A549 (cell line): ENCODE measurements around the gene SSPN. TPM values are rescaled to one million over a fixed set of nuclear protein-coding genes. Genes with fewer than 3 reads are reported as not detected.

Experiments
- ATAC-seq, 2 experiments: fragments of 200-7000 bp in 1 of 2; fragments of >200 bp in 1 of 2; cut with Nextera tagmentation in 1 of 2; cut with Tn5 transposase in 1 of 2; 3 replicates each; pipeline versions ENCODE4 v1.8.0 to v1.9.1; 2018 to 2020; ENCODE audit warnings: mild to moderate bottlenecking in 1 of 2, moderate library complexity in 1 of 2
- CTCF ChIA-PET: fragments of 300-600 bp; sonication (Branson Sonifier 250); formaldehyde crosslinking; extraction: SDS; loops from one replicate; lab custom pipeline; 2021; ENCODE audit warnings: antibody characterized with exemption, inconsistent platforms; lab: Yijun Ruan, JAX
- POLR2A ChIA-PET: fragments of 350-600 bp; formaldehyde crosslinking; extraction: SDS; loops from one replicate; lab custom pipeline; 2021; ENCODE audit warnings: antibody characterized with exemption, inconsistent platforms; lab: Yijun Ruan, JAX
- DNase-seq, 2 experiments: peaks; one replicate each; pipeline versions ENCODE4 v3.0.0 to v3.0.0-alpha.2; 2011 to 2016; ENCODE audit warnings: low read depth in 1 of 2, low spot score in 1 of 2
- FAIRE-seq: peaks from 2 replicates; lab custom pipeline; 2011; peaks lifted over from hg19 to GRCh38; lab: Jason Lieb, UNC
- H3K27ac ChIP-seq, 2 experiments: fragments of >200 bp; sonication (Bioruptor Twin); formaldehyde crosslinking; 3 replicates each; pipeline ENCODE4 v1.5.1; 2016 to 2017
- H3K4me1 ChIP-seq: fragments of >200 bp; sonication (Bioruptor Twin); formaldehyde crosslinking; 3 replicates; pipeline ENCODE4 v1.6.1; 2016
- H3K4me2 ChIP-seq: fragments of >200 bp; sonication (Bioruptor Twin); formaldehyde crosslinking; 3 replicates; pipeline ENCODE4 v1.6.1; 2016
- H3K4me3 ChIP-seq: fragments of >200 bp; sonication (Bioruptor Twin); formaldehyde crosslinking; 3 replicates; pipeline ENCODE4 v1.5.1; 2016
- H3K9me3 ChIP-seq: fragments of >200 bp; sonication (Bioruptor Twin); formaldehyde crosslinking; 3 replicates; pipeline ENCODE4 v1.6.1; 2016
- BCL3 ChIP-seq: fragments of >200 bp; sonication (Bioruptor Twin); formaldehyde crosslinking; IDR thresholded peaks from 3 replicates; pipeline ENCODE4 v1.6.1; 2016
- CBX2 ChIP-seq: fragments of 200-600 bp; sonication (generic); IDR thresholded peaks from 2 replicates; pipeline ENCODE4 v1.6.1; 2016; ENCODE audit warnings: low read depth, mild to moderate bottlenecking, borderline replicate concordance
- CBX8 ChIP-seq: fragments of 200-600 bp; sonication (generic); IDR thresholded peaks from 2 replicates; pipeline ENCODE4 v1.6.1; 2016
- CEBPB ChIP-seq, 2 experiments: fragments of >200 bp in 1 of 2; sonication (Bioruptor Twin) in 1 of 2; formaldehyde crosslinking in 1 of 2; IDR thresholded peaks; 2 replicates each; pipeline ENCODE4 v1.6.1; 2012 to 2016
- CHD4 ChIP-seq: fragments of 200-600 bp; sonication (generic); IDR thresholded peaks from 2 replicates; pipeline ENCODE4 v1.6.1; 2016; ENCODE audit warnings: antibody characterized with exemption, mild to moderate bottlenecking, borderline replicate concordance
- CTCF ChIP-seq: fragments of >200 bp; sonication (Bioruptor Twin); formaldehyde crosslinking; IDR thresholded peaks from 3 replicates; pipeline ENCODE4 v1.5.1; 2016
- E2F6 ChIP-seq: IDR thresholded peaks from 2 replicates; pipeline ENCODE4 v1.6.1; 2012; ENCODE audit warnings: low read depth, borderline replicate concordance
- EHF ChIP-seq: fragments of 250-450 bp; sonication (Bioruptor Pico); IDR thresholded peaks from 2 replicates; pipeline ENCODE4 v1.5.0; 2020; ENCODE audit warnings: mild to moderate bottlenecking
- EHMT2 ChIP-seq: fragments of 200-600 bp; sonication (generic); IDR thresholded peaks from 2 replicates; pipeline ENCODE4 v1.6.1; 2016; ENCODE audit warnings: antibody characterized with exemption, low read depth, mild to moderate bottlenecking, moderate library complexity
- FOSB ChIP-seq: fragments of 250-450 bp; sonication (Bioruptor Pico); IDR thresholded peaks from 2 replicates; pipeline ENCODE4 v1.5.0; 2020; ENCODE audit warnings: mild to moderate bottlenecking, moderate library complexity
- GATA3 ChIP-seq: IDR thresholded peaks from 2 replicates; pipeline ENCODE4 v1.6.1; 2012; ENCODE audit warnings: borderline replicate concordance
- HDAC2 ChIP-seq: fragments of 200-600 bp; sonication (generic); IDR thresholded peaks from 2 replicates; pipeline ENCODE4 v1.6.1; 2016
- HOXB5 ChIP-seq: fragments of 250-450 bp; sonication (Bioruptor Pico); IDR thresholded peaks from 2 replicates; pipeline ENCODE4 v1.5.0; 2020; ENCODE audit warnings: mild to moderate bottlenecking, moderate library complexity
- JUN ChIP-seq, 2 experiments: fragments of >200 bp; sonication (Bioruptor Twin); formaldehyde crosslinking; IDR thresholded peaks; 2 replicates in 1 of 2; 3 replicates in 1 of 2; pipeline ENCODE4 v1.6.1; 2016 to 2017
- JUNB ChIP-seq: fragments of >200 bp; sonication (Bioruptor Twin); formaldehyde crosslinking; IDR thresholded peaks from 2 replicates; pipeline ENCODE4 v1.6.1; 2016
- KDM1A ChIP-seq: fragments of 200-600 bp; sonication (generic); IDR thresholded peaks from 2 replicates; pipeline ENCODE4 v1.6.1; 2016; ENCODE audit warnings: low read depth, mild to moderate bottlenecking
- KDM5A ChIP-seq: fragments of 200-600 bp; sonication (generic); IDR thresholded peaks from 2 replicates; pipeline ENCODE4 v1.6.1; 2016; ENCODE audit warnings: antibody characterized with exemption, mild to moderate bottlenecking
- MAFK ChIP-seq: fragments of 450-650 bp; IDR thresholded peaks from 2 replicates; pipeline ENCODE4 v1.6.1; 2014; ENCODE audit not compliant: partially characterized antibody
- MAX ChIP-seq: IDR thresholded peaks from 2 replicates; pipeline ENCODE4 v1.6.1; 2012
- MAZ ChIP-seq: fragments of 150-350 bp; IDR thresholded peaks from 2 replicates; pipeline ENCODE4 v1.6.1; 2014; ENCODE audit warnings: antibody characterized with exemption, low read depth, low read length, borderline replicate concordance
- MYC ChIP-seq: IDR thresholded peaks from 2 replicates; pipeline ENCODE4 v1.6.1; 2012; ENCODE audit warnings: mild to moderate bottlenecking, inconsistent platforms, low read length, improper control_type of control experiment, borderline replicate concordance
- NFE2L2 ChIP-seq: fragments of 150-350 bp; conservative IDR thresholded peaks from 2 replicates; pipeline ENCODE4 v1.6.1; 2014; ENCODE audit warnings: low read length
- PHF8 ChIP-seq: fragments of 200-600 bp; sonication (generic); IDR thresholded peaks from 2 replicates; pipeline ENCODE4 v1.6.1; 2016; ENCODE audit warnings: low read depth, mild to moderate bottlenecking, antibody characterized with exemption, moderate library complexity, borderline replicate concordance
- POLR2A ChIP-seq: IDR thresholded peaks from 2 replicates; pipeline ENCODE4 v1.6.1; 2012; ENCODE audit warnings: mild to moderate bottlenecking, low read length
- RCOR1 ChIP-seq: fragments of 150-350 bp; IDR thresholded peaks from 2 replicates; pipeline ENCODE4 v1.6.1; 2014; ENCODE audit warnings: antibody characterized with exemption, low read length, low read depth
- RFX5 ChIP-seq: fragments of 450-650 bp; IDR thresholded peaks from 2 replicates; pipeline ENCODE4 v1.7.1; 2014; ENCODE audit warnings: antibody characterized with exemption, mild to moderate bottlenecking, moderate library complexity
- SREBF2 ChIP-seq: fragments of 450-650 bp; IDR thresholded peaks from 2 replicates; pipeline ENCODE4 v1.6.1; 2014; ENCODE audit warnings: mild to moderate bottlenecking, moderate library complexity
- TFCP2L1 ChIP-seq: fragments of 250-450 bp; sonication (Bioruptor Pico); IDR thresholded peaks from 2 replicates; pipeline ENCODE4 v1.5.0; 2021; ENCODE audit warnings: mild to moderate bottlenecking
- WGBS: methylation state at CpG from one replicate; pipeline ENCODE4 v1.1.6; 2017; ENCODE audit errors: missing lambda C conversion rate; 5-methylcytosine and 5-hydroxymethylcytosine counted together
- polyA plus RNA-seq, 4 experiments: library from polyadenylated mRNA; depleted of rRNA in 3 of 4; stranded (reverse); fragments of >200 nt; fragmentation: RNase III in 1 of 4; extraction: RNeasy Plus Mini Kit Qiagen cat#74134 plus additional on column Dnase treatment in 1 of 4; gene quantifications; 2 replicates in 3 of 4; 3 replicates in 1 of 4; pipeline ENCODE4 v1.2.3, GENCODE V29; 2011 to 2017

Gene SSPN
- polyA plus RNA-seq, 2 of the 4 experiments (the other 2 are of a cell fraction), result 0.85 to 2.6 TPM

- TF ChIP-seq JUNB, result no peak
- TF ChIP-seq GATA3, result no peak
- TF ChIP-seq CTCF, result no peak
- no peak for TF ChIP-seq CEBPB (IDR thresholded peaks at IDR 0.05)
- no peak for TF ChIP-seq E2F6
- TF ChIP-seq KDM5A, result no peak
- TF ChIP-seq, all 56 proteins: peak for 0
Measured at GRCh38 chr12:26162174-26162573, 33.2 kb upstream of the SSPN start (continued).

GRCh38 chr12:26162905-26163304 lies 32.5 kb upstream of the SSPN start:
- Histone ChIP-seq H3K4me3 (no peak overlapping the region), H3K4me1 (no peaks in the 10 kb centered on the region), H3K4me2 (no peak overlapping the region), H3K9me3 (no peaks in the 10 kb centered on the region), H3K27ac (no peak overlapping the region)
- POLR2A ChIA-PET, result no interaction called here
- TF ChIP-seq PHF8, result no peak
- no peak for TF ChIP-seq JUN (IDR thresholded peaks at IDR 0.05)
- no peak for TF ChIP-seq FOSB (CRISPR knock-in tag)
- no peak for TF ChIP-seq HDAC2
- TF ChIP-seq RCOR1, result no peak
- no peak for TF ChIP-seq POLR2A
- TF ChIP-seq MAZ, result no peak
- TF ChIP-seq MAFK, result no peak
- TF ChIP-seq BCL3, result no peak
- no peak for TF ChIP-seq CHD4
- TF ChIP-seq SREBF2, result no peak
- TF ChIP-seq CBX2, result no peak
- TF ChIP-seq CTCF, result no peak
- no peak for TF ChIP-seq MAX
- 53% methylated on average over 4 of the region's 4 CpGs for WGBS
- no peak for FAIRE-seq
- no peak for DNase-seq
- CTCF ChIA-PET, result no interaction called here
- ATAC-seq, result no peak

- ATAC-seq (no peak), FAIRE-seq (no peak), DNase-seq (no peak)
- CTCF ChIA-PET, result no interaction called here
- TF ChIP-seq MAZ (no peak), CHD4 (no peak), KDM1A (no peak), EHMT2 (no peak), CTCF (no peak), MYC (no peak), RFX5 (no peak), CEBPB (IDR thresholded peaks at IDR 0.05) (no peak), EHF (CRISPR knock-in tag) (no peak), TFCP2L1 (CRISPR knock-in tag) (no peak), KDM5A (no peak), PHF8 (no peak), SREBF2 (no peak), CBX2 (no peak), HOXB5 (no peak), CBX8 (no peak), NFE2L2 (no peak), HDAC2 (no peak)
- 49% methylated on average over 3 of the region's 3 CpGs for WGBS
- Histone ChIP-seq H3K4me2 (no peak overlapping the region), H3K4me1 (no peaks in the 10 kb centered on the region), H3K27ac (no peak overlapping the region), H3K9me3 (no peaks in the 10 kb centered on the region), H3K4me3 (no peak overlapping the region)
- POLR2A ChIA-PET, result no interaction called here
Measured at GRCh38 chr12:26164118-26164517, 31.3 kb upstream of the SSPN start.
